Colonic mucosa (tissue), 4 donors: Measurements from ENCODE around the gene CCDC148. TPM values are rescaled to one million over a fixed set of nuclear protein-coding genes. Genes with fewer than 3 reads are reported as not detected.
"Not testable (repeated sequence)": the region's sequence is repeated elsewhere in the genome, so short reads cannot be mapped to it uniquely, and the experiment has no call there.

Experiments
- DNase-seq: peaks from one replicate; pipeline ENCODE4 v3.0.0-alpha.2; 2020
- H3K27ac ChIP-seq: fragments of 200-600 bp; one replicate; pipeline ENCODE4 v1.8.0; 2021
- H3K27me3 ChIP-seq: fragments of 200-600 bp; one replicate; pipeline ENCODE4 v1.8.0; 2021
- H3K36me3 ChIP-seq: fragments of 200-600 bp; one replicate; pipeline ENCODE4 v1.8.0; 2021
- H3K4me1 ChIP-seq: fragments of 200-600 bp; one replicate; pipeline ENCODE4 v1.8.0; 2021; ENCODE audit warnings: mild to moderate bottlenecking
- H3K4me3 ChIP-seq: fragments of 200-600 bp; one replicate; pipeline ENCODE4 v1.8.0; 2021
- H3K9ac ChIP-seq, 2 donors: one replicate each; pipeline ENCODE4 v1.7.0; 2013; ENCODE audit warnings: control low read depth in 2 of 2, low read depth in 2 of 2, low read length in 2 of 2
- H3K9me3 ChIP-seq: fragments of 200-600 bp; one replicate; pipeline ENCODE4 v1.8.0; 2021
- CTCF ChIP-seq: fragments of 200-600 bp; IDR thresholded peaks from one replicate; pipeline ENCODE4 v1.8.0; 2022; ENCODE audit warnings: antibody characterized with exemption, mild to moderate bottlenecking
- intact Hi-C: fragments of 100-400 bp; cut with DNase I; formaldehyde crosslinking; loops from one replicate; pipeline ENCODE4 v1.14.1; 2022
- total RNA-seq, 2 donors: library from RNA; stranded (reverse); fragmentation: NEBNext Ultra II Directional in 1 of 2; extraction: Animal tissue kit (Norgen Biotek cat#: 25700) in 1 of 2; gene quantifications; one replicate each; pipeline ENCODE4 v1.2.1, GENCODE V29; 2021
- donor health status: healthy.
- donor health status: DM: no; HTN: no; CAD: no.
- donor health status: DM: no; HTN: no; CAD: no.

Gene CCDC148
- total RNA-seq, 2 donors from 2014 or later = 0.13 to 0.49 TPM

GRCh38 chr2:158482594-158482993, 26.0 kb upstream of the CCDC148 start:
- Histone ChIP-seq H3K4me1 (peaks cover 4% of the 10 kb centered on the region), H3K36me3 (no peaks in the 10 kb centered on the region), H3K9me3 (no peaks in the 10 kb centered on the region), H3K27ac (no peak overlapping the region), H3K9ac (no peak overlapping the region), H3K4me3 (no peak overlapping the region), H3K27me3 (no peaks in the 10 kb centered on the region)
- TF ChIP-seq CTCF = no peak
- intact Hi-C loops = no loop called here
- no peak for DNase-seq

- Histone ChIP-seq H3K4me3 (no peak overlapping the region), H3K36me3 (no peaks in the 10 kb centered on the region), H3K9ac (no peak overlapping the region), H3K4me1 (peaks cover 4% of the 10 kb centered on the region), H3K9me3 (no peaks in the 10 kb centered on the region), H3K27me3 (no peaks in the 10 kb centered on the region), H3K27ac (no peak overlapping the region)
- no peak for TF ChIP-seq CTCF
- intact Hi-C loops = no loop called here
- DNase-seq = no peak
Observed at GRCh38 chr2:158481116-158481515, 24.6 kb upstream of the CCDC148 start.

GRCh38 chr2:158478816-158479215, 22.3 kb upstream of the CCDC148 start:
- Histone ChIP-seq H3K4me3 (no peak overlapping the region), H3K27ac (no peak overlapping the region), H3K4me1 (peaks cover 4% of the 10 kb centered on the region), H3K9ac (no peak overlapping the region), H3K9me3 (no peaks in the 10 kb centered on the region), H3K36me3 (no peaks in the 10 kb centered on the region), H3K27me3 (no peaks in the 10 kb centered on the region)
- intact Hi-C loops = no loop called here
- DNase-seq = no peak
- no peak for TF ChIP-seq CTCF

- peaks cover 4% of the 10 kb centered on the region for H3K4me1 ChIP-seq
- no peak overlapping the region for H3K9ac ChIP-seq
- no peak for TF ChIP-seq CTCF
- intact Hi-C loops = no loop called here
- DNase-seq = no peak
- no peaks in the 10 kb centered on the region for H3K36me3 ChIP-seq
- H3K27ac ChIP-seq = no peak overlapping the region
- H3K9me3 ChIP-seq = no peaks in the 10 kb centered on the region
- no peaks in the 10 kb centered on the region for H3K27me3 ChIP-seq
- H3K4me3 ChIP-seq = no peak overlapping the region
Observed at GRCh38 chr2:158478237-158478636, 21.7 kb upstream of the CCDC148 start.

- peaks cover 4% of the 10 kb centered on the region for H3K4me1 ChIP-seq
- H3K4me3 ChIP-seq = no peak overlapping the region
- H3K9me3 ChIP-seq = no peaks in the 10 kb centered on the region
- intact Hi-C loops = no loop called here
- no peaks in the 10 kb centered on the region for H3K27me3 ChIP-seq
- TF ChIP-seq CTCF = no peak
- H3K36me3 ChIP-seq = no peaks in the 10 kb centered on the region
- no peak overlapping the region for H3K27ac ChIP-seq
- no peak for DNase-seq
- no peak overlapping the region for H3K9ac ChIP-seq
Observed at GRCh38 chr2:158477202-158477601, 20.6 kb upstream of the CCDC148 start.

GRCh38 chr2:158474526-158475011, 18.0 kb upstream of the CCDC148 start:
- H3K9me3 ChIP-seq, intact Hi-C loops, H3K9ac ChIP-seq, H3K4me1 ChIP-seq, DNase-seq, H3K36me3 ChIP-seq, H3K27me3 ChIP-seq, H3K27ac ChIP-seq, H3K4me3 ChIP-seq: not testable (repeated sequence)
